GM12892 (cell line): ENCODE data around the gene TMEM184A.

Source experiments
- POLR2A ChIP-seq: IDR thresholded peaks from 2 replicates; pipeline ENCODE4 v1.6.1; 2011; ENCODE audit warnings: low read depth, low read length, control low read depth
- TAF1 ChIP-seq: IDR thresholded peaks from 2 replicates; pipeline ENCODE4 v1.6.1; 2011; ENCODE audit warnings: low read depth, mild to moderate bottlenecking, control low read depth, low read length, borderline replicate concordance

- no peak for TF ChIP-seq POLR2A
- TF ChIP-seq TAF1: no peak
These were observed 24.0 kb downstream of the TMEM184A start for GRCh38 chr7:1531979-1532455.
